Neural crest cell (in vitro differentiated cells): ENCODE data around the gene P2RY8. TPM values are rescaled to one million over a fixed set of nuclear protein-coding genes. Genes with fewer than 3 reads are reported as not detected.
A peak's percentile ranks its signal among the peaks of the same experiment; 100 is the strongest.

ENCODE experiments used
- DNase-seq: peaks from one replicate; pipeline ENCODE4 v3.0.0; 2021; ENCODE audit warnings: low read depth, mixed read lengths, low spot score
- H3K27ac Mint-ChIP-seq: one replicate; pipeline ENCODE4 v1.8.0; 2021; ENCODE audit warnings: mild to moderate bottlenecking, mixed read lengths; ENCODE audit not compliant: unreplicated experiment
- H3K27me3 Mint-ChIP-seq: 2 replicates; pipeline ENCODE4 v1.8.0; 2021; ENCODE audit warnings: low read depth, mild to moderate bottlenecking, mixed read lengths
- H3K36me3 Mint-ChIP-seq: 2 replicates; pipeline ENCODE4 v1.8.0; 2021; ENCODE audit warnings: low read depth, mild to moderate bottlenecking, mixed read lengths
- H3K4me1 Mint-ChIP-seq: 2 replicates; pipeline ENCODE4 v1.8.0; 2021; ENCODE audit warnings: mixed read lengths
- H3K4me3 Mint-ChIP-seq: one replicate; pipeline ENCODE4 v1.8.0; 2021; ENCODE audit warnings: mild to moderate bottlenecking, mixed read lengths
- H3K9me3 Mint-ChIP-seq: 2 replicates; pipeline ENCODE4 v1.8.0; 2021; ENCODE audit warnings: mixed read lengths
- total RNA-seq: library from RNA; stranded (reverse); gene quantifications from 2 replicates; pipeline ENCODE4 v1.2.1, GENCODE V29; 2021
- TF ChIP-seq, protein P1 (sequence below): fragments of 200-600 bp; sonication (generic); conservative IDR thresholded peaks from 2 replicates; pipeline ENCODE4 v1.5.0; 2021; ENCODE audit warnings: antibody characterized with exemption, mild to moderate bottlenecking

P2RY8 gene
- total RNA-seq, 1 donor from 2014 or later = not detected

DNA sequence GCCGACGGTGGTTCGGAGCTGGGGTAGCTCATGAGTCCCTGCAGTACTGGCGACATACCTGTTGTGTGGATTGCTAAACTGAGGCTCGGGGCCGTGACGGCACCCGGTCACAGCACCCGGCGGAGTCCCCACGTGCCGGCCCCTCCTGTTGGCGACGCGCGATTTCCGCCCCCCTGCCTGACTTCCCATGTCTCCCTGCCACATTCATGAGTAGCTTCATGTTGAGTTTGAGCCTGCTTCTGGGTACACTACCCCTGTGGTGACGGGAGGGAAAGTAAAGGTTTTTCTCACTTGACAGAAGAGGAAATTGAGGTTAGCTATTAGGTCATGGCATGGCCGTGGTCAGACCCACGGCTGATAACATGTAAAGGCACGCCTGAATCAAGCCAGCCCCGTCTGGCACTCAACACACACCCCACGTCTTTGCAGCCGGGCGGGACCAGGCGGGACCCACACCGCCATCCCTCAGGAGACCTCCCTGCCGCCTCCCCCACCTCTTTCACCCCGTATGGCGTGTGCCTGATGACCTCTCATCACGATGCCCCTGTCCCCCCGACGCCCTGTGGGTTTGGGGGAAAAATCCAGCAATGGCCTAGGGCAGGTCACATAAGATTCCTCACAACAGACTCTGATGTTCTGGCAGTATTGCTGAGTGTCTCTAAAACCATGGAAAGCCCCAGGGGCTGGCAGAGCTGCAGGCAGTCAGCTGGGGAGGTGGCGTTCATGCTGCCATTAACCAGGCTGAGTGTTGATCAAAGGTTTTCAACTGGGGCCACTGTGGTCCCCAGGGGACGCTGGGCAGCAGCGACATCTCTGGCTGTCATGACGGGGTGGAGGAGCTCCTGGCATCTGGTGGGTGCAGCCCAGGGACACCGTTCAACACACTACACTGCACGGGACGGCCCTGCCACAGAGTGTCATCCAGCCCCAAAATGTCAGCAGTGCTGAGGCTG, 29.2 kb downstream of the P2RY8 start:
- Mint-ChIP-seq H3K9me3 (no peaks in the 10 kb centered on the region), H3K27ac (peak overlapping the region; percentile 50)
- TF ChIP-seq, protein P1, sequence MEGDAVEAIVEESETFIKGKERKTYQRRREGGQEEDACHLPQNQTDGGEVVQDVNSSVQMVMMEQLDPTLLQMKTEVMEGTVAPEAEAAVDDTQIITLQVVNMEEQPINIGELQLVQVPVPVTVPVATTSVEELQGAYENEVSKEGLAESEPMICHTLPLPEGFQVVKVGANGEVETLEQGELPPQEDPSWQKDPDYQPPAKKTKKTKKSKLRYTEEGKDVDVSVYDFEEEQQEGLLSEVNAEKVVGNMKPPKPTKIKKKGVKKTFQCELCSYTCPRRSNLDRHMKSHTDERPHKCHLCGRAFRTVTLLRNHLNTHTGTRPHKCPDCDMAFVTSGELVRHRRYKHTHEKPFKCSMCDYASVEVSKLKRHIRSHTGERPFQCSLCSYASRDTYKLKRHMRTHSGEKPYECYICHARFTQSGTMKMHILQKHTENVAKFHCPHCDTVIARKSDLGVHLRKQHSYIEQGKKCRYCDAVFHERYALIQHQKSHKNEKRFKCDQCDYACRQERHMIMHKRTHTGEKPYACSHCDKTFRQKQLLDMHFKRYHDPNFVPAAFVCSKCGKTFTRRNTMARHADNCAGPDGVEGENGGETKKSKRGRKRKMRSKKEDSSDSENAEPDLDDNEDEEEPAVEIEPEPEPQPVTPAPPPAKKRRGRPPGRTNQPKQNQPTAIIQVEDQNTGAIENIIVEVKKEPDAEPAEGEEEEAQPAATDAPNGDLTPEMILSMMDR = no peak

DNA sequence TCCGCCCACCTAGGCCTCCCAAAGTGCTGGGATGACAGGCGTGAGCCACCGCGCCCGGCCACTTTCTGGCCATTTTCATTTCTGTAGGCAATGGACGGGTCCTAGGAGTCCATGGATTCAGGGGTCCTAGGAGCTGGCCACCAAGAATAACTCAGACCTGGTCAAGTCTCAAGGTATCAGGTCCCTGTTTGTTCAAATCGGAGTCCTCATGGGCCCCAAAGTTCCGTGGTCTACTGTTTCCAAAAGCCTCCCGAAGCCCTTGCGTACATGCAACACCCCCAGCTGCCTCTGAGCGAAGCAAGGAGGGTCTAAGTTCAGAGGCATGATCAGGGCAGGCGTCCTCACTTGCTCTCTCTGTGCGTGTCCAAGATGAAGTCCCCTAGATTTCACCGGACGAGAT, 30.1 kb downstream of the P2RY8 start:
- no peaks in the 10 kb centered on the region for H3K4me1 Mint-ChIP-seq
- H3K27me3 Mint-ChIP-seq = peaks cover 3% of the 10 kb centered on the region
- no peaks in the 10 kb centered on the region for H3K36me3 Mint-ChIP-seq
- no peak overlapping the region for H3K4me3 Mint-ChIP-seq
- TF ChIP-seq, protein P1 = no peak
- no peak for DNase-seq
- H3K9me3 Mint-ChIP-seq = no peaks in the 10 kb centered on the region
- no peak overlapping the region for H3K27ac Mint-ChIP-seq

More for the DNA sequence above, 29.2 kb downstream of the P2RY8 start:
- peaks cover 3% of the 10 kb centered on the region for H3K27me3 Mint-ChIP-seq
- no peak for DNase-seq
- no peaks in the 10 kb centered on the region for H3K36me3 Mint-ChIP-seq
- no peaks in the 10 kb centered on the region for H3K4me1 Mint-ChIP-seq
- no peak overlapping the region for H3K4me3 Mint-ChIP-seq

DNA sequence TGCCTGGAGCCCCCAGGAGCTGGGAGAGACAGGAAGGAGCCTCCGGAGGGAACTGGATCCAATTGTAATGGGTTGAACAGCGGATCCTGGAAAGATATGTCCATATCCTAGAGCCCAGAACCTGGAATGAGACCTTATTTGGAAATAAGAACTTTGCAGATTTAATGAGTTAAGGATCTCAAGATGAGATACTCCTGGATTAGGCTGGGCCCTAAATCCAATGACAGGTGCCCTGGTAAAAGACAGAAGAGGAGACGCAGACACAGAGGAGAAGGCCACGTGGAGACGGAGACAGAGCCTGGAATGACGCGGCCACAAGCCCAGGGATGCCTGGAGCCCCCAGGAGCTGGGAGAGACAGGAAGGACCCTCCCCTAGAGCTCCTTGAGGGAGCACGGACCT, 34.1 kb downstream of the P2RY8 start:
- Mint-ChIP-seq H3K27ac (no peak overlapping the region), H3K9me3 (no peaks in the 10 kb centered on the region), H3K4me3 (no peak overlapping the region), H3K4me1 (no peaks in the 10 kb centered on the region), H3K36me3 (no peaks in the 10 kb centered on the region), H3K27me3 (no peaks in the 10 kb centered on the region)
- no peak for DNase-seq
- TF ChIP-seq, protein P1 = no peak

DNA sequence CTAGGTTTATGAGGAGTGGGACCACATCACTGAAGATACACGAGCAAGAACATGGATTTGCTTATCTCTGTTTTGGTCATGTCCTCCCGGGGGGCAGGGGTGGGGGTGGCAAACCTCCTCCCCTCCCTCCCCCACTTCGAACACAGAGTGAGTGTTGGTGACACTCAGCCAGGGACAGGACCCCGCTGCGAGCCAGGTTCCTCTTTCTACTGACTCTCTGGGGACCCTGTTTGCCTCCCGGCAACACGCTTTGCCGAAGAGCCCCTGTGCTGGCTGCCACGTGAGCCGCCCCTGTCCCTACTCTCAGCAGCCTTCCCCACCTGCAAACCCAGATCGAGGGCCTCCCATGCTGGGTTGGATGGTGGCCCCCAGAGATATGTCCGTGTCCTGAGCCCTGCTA, 34.7 kb downstream of the P2RY8 start:
- H3K4me1 Mint-ChIP-seq = no peaks in the 10 kb centered on the region
- no peak overlapping the region for H3K27ac Mint-ChIP-seq
- DNase-seq = no peak
- no peaks in the 10 kb centered on the region for H3K9me3 Mint-ChIP-seq
- no peaks in the 10 kb centered on the region for H3K27me3 Mint-ChIP-seq
- no peaks in the 10 kb centered on the region for H3K36me3 Mint-ChIP-seq
- TF ChIP-seq, protein P1 = no peak
- no peak overlapping the region for H3K4me3 Mint-ChIP-seq

DNA sequence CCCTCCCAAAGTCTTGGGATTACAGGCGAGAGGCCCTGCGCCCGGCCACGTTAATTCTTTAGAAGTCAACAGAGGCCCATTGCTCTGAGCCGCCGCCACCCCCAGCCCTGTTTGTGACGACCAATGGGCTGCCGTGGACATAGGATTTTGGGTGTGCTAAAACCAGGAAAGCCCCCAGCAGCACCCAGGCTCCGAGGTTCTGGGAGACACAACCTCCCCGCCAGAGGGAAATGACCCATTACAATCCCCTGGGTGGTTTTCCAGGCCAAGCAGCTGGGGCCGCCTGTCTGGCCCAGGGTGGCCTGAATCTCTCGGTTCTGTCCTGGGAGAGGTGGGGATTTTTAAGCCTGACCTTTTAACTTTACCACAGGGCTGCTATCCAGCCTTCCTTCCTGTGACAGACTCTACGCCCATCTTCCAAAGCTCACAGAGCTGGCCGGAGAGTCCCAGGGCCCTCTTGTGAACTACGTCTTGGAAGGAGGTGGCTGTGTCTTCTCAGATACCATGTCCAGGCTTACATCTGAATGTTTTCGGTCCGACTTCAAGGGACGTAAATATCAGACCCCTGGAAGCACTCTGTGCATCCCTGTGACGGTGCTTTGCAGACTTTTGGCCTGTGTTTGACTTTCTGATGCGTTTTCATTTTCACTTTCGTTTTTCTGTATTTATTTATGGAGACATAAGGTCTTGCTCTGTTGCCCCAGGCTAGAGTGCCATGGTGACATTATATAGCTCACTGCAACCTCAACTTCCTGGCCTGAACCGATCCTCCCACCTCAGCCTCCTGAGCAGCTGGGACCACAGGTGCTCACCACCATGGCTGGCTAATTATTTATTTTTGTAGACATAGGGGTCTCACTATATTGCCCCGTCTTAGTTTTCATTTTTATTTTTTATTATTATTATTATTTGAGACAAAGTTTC, 36.0 kb downstream of the P2RY8 start:
- no peak overlapping the region for H3K4me3 Mint-ChIP-seq
- no peak for DNase-seq
- H3K4me1 Mint-ChIP-seq = no peaks in the 10 kb centered on the region
- H3K27me3 Mint-ChIP-seq = no peaks in the 10 kb centered on the region
- H3K9me3 Mint-ChIP-seq = no peaks in the 10 kb centered on the region
- H3K27ac Mint-ChIP-seq = no peak overlapping the region
- TF ChIP-seq, protein P1 = no peak
- no peaks in the 10 kb centered on the region for H3K36me3 Mint-ChIP-seq
